Keratinocyte (primary cell): ENCODE data around the gene SDC3.

Experiments
- CTCF ChIP-seq, 3 experiments: IDR thresholded peaks in 1 of 3; conservative IDR thresholded peaks in 1 of 3; optimal IDR thresholded peaks in 1 of 3; 2 replicates in 2 of 3; 3 replicates in 1 of 3; pipeline versions ENCODE3 to v1.5.1; 2011; ENCODE audit warnings: low read length in 3 of 3, mild to moderate bottlenecking in 3 of 3, moderate library complexity in 2 of 3, control low read depth in 1 of 3, inconsistent platforms in 1 of 3; ENCODE audit not compliant: insufficient read depth in 2 of 3; ENCODE audit errors: extremely low read depth in 1 of 3
- EZH2 ChIP-seq: IDR thresholded peaks from one replicate; pipeline ENCODE4 v1.6.1; 2012; ENCODE audit warnings: inconsistent platforms, mild to moderate bottlenecking, low read length, moderate library complexity

- TF ChIP-seq CTCF (optimal IDR thresholded peaks at IDR 0.05 in 1 of 3, IDR thresholded peaks at IDR 0.05 in 1 of 3, conservative IDR thresholded peaks at IDR 0.05 in 1 of 3; ENCODE audit: extremely low read depth in 1 of 3, insufficient read depth in 2 of 3, low read length in 3 of 3) (no peak), EZH2 (no peak)
Measured at GRCh38 chr1:30916296-30916695, 7.7 kb upstream of the SDC3 start.
